Neural progenitor cell (in vitro differentiated cells): Measurements from ENCODE around the gene CST9L.

Experiments used
- CTCF ChIP-seq: fragments of 200-600 bp; sonication (generic); IDR thresholded peaks from 2 replicates; pipeline ENCODE4 v1.5.1; 2017; ENCODE audit warnings: antibody characterized with exemption, mild to moderate bottlenecking
- EZH2 ChIP-seq: fragments of 200-600 bp; sonication (generic); IDR thresholded peaks from 2 replicates; pipeline ENCODE4 v1.6.1; 2017; ENCODE audit warnings: antibody characterized with exemption, mild to moderate bottlenecking, moderate library complexity
- EZH2phosphoT487 ChIP-seq: fragments of 200-600 bp; sonication (generic); IDR thresholded peaks from 2 replicates; pipeline ENCODE4 v1.6.1; 2017; ENCODE audit warnings: antibody characterized with exemption

GRCh38 chr20:23585808-23586734 lies 17.8 kb upstream of the CST9L start:
- no peak for TF ChIP-seq EZH2phosphoT487
- TF ChIP-seq CTCF, result no peak
- TF ChIP-seq EZH2, result no peak
